Activated CD4-positive, alpha-beta T cell treated with anti-CD3 and anti-CD28 coated beads, Interleukin-2, Interleukin-6, amounts not matched to agents 100 ng/mL and 50 ng/mL, durations not matched to agents 16 hours and 8 hours (primary cell): ENCODE data around the gene ADO.
A peak's percentile ranks its signal among the peaks of the same experiment; 100 is the strongest.

Source experiments
- DNase-seq: peaks from one replicate; pipeline ENCODE4 v3.0.0-alpha.2; 2020

Gene ADO

DNA sequence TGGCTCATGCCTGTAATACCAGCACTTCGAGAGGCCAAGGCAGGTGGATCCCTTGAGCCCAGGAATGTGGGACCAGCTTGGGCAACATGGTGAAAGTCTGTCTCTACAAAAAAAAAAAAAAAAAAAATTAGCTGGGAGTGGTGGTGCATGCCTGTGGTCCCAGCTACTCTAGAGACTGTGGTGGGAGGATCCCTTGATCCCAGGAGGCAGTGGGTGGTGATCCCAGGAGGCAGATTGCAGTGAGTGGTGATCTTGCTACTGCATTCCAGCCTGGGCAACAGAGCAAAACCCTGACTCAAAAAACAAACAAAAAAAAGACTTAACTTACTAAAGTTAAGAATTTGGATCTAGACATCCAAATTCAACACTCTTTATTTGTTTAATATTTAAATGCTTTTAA lies 10.2 kb upstream of the ADO start:
- DNase-seq, result no peak

- DNase-seq, result no peak
These were observed 9.4 kb upstream of the ADO start for GRCh38 chr10:62795100-62795499.

DNA sequence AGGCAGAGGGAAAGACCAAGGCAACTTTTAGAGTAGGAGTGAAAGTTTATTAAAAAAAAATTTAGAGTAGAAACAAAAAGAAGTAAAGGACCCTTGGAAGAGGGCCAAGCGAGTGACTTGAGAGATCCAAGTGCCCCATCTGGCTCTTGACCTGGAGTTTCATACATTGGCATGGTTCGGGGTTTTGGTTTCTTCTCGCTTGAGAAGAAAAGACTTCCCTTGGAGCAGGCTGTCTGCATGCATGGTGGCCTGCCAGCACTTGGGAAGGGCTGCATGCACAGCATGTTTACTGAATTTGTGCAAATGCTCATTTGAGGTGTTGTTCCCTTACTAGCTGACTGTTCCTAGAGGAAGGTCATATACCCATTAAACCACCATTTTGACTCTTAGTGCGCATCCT lies 8.8 kb upstream of the ADO start:
- DNase-seq, result no peak

DNA sequence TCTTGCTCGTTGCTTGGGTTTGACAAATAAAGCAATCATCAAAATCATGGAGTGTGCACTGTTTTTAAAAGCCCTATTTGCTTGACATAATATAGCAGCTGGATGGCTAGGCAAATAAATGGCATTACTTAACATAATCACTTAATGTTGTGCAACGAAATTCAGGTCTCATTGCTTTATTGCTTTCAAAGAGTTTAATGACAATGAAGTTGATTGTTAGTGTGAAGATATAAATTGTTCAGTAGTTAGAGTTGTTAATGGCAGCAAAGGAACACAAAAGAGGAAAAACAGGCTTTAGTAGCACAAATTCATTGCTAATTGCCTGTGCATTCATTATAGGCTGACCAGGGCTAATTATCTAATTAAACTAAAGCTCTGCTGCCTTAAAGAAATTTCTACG lies 7.6 kb upstream of the ADO start:
- no peak for DNase-seq

- no peak for DNase-seq
These were observed 2.6 kb upstream of the ADO start for GRCh38 chr10:62801871-62802270.

DNA sequence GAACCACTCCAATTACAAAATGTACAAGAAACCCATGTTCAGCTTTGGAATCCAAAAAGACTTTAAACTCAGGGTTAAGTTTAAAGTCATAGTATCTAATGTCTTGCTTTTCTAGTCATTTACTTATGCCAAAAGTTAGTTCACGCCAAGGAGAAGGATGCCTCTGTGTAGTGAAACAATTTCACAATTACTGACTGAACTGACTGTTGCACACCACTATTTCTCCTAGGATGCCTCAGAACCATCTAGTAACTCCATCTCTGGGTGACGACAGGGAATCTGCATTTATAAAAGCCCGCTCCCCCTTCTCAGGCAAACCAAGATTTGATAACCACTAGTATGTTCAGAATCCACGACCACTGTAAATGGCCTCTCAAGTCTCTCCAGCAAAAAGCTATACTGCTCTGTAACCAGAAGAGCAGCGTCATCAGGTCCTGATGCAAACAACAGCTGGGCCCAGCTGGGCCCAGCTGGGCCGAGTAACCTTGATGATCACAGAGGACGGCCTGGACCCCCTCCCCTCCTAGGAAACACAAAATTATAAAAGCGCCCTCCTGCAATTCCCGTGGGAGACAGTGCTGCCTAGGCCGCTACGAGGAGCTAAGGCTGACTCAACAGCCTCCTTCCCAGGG lies 680 bp upstream of the ADO start:
- no peak for DNase-seq

GRCh38 chr10:62805231-62806099 lies 945 bp downstream of the ADO start:
- no peak for DNase-seq

GRCh38 chr10:62806251-62806650 lies 1.7 kb downstream of the ADO start:
- DNase-seq, result no peak

GRCh38 chr10:62810156-62810902 lies 5.8 kb downstream of the ADO start:
- DNase-seq, result no peak

DNA sequence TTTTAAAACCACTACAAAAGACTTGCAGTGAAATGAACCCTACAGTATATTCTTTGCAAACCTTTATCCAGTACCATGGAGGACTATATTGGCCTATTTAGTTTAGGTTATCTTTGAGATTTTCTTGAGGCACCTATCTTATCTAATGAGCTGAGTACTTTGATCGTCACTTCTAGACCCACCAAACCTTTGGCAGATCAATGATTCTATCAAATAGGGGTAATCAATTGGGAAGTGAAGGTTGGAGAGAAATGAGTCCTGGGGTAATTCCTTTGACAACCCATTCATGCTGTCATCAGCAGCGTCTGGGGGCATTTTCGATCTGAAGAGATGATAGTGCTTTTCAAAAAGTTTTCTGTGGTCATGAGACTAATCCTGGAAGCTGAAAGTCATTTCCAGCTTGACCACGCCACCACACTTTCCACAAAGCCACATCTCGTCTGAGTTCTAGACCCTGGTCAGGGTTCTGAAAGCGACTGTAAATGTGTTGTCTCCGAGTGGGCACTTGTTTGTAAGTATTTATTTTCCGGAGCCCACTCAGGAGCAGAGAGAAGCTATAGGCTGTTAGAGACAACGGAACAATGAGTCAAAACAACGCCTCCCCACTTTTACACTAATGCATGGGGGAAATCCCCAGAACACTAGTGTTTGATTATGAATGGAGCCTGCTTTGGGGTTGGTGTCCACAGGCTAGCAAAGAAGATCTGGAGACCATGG lies 6.8 kb downstream of the ADO start:
- DNase-seq, result peak; percentile 87

- DNase-seq, result no peak
These were observed 8.3 kb downstream of the ADO start for GRCh38 chr10:62812672-62813439.

- DNase-seq, result no peak
These were observed 8.9 kb downstream of the ADO start for GRCh38 chr10:62813453-62813852.

GRCh38 chr10:62813981-62814380 lies 9.5 kb downstream of the ADO start:
- no peak for DNase-seq

GRCh38 chr10:62814756-62815380 lies 10.3 kb downstream of the ADO start:
- DNase-seq, result no peak

GRCh38 chr10:62815381-62816075 lies 11.0 kb downstream of the ADO start:
- DNase-seq, result peak; percentile 20

DNA sequence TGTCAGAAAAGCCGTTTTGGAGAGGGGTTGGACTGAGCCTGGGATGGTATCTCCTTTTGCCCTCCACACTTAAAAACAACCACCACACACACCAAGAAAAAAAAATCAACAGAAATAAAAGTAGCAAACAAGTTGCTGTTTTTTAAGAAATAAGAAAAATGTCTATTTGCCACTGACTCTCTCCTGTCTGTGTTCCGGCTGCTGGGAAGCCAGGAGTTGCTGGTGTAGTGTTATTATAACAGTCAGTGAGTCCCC lies 11.5 kb downstream of the ADO start:
- DNase-seq, result no peak

DNA sequence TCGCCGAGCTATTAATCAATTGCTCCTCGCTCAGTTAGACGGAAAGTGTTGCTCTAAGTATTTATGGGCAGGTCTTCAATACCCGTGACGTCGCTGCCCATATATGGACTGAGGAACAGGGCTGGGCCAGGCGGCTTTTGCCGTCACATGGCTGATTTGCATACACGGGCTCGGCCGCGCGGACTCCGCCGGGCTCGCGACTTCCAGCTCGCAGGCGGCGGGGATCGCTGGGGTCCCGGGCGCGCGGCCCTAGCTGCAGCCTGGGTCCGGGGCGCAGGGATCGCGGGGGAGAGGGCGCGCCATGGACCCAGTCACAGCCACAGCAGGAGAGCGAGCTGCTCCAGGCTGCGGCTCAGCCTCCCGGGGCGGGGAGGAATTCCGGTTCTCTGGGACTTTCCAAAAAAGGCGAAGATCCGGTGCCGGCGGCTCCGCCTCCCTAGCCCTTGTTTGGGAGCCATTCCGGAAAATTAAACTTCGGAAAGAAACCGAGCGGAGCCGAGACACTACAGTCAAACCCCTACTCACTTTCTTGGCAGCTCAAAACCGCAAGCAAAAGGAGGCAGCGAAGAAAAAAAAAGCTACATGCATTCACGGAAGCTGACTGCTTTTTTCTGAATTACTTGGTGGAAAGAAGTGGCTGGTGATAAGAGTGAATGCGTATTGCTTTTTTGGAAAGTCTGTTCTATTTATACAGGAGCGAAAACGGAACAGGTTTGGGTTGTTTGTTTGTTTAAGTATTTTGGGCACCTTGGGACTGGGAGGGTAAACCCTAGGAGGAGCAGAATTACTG lies 12.0 kb downstream of the ADO start, which contains the start of gene EGR2:
Gene EGR2 (minus strand): TSS at position 36 of the 790 bp plus-strand sequence. CDS start 337 bp downstream, outside the sequence.
- DNase-seq, result peak; percentile 98

DNA sequence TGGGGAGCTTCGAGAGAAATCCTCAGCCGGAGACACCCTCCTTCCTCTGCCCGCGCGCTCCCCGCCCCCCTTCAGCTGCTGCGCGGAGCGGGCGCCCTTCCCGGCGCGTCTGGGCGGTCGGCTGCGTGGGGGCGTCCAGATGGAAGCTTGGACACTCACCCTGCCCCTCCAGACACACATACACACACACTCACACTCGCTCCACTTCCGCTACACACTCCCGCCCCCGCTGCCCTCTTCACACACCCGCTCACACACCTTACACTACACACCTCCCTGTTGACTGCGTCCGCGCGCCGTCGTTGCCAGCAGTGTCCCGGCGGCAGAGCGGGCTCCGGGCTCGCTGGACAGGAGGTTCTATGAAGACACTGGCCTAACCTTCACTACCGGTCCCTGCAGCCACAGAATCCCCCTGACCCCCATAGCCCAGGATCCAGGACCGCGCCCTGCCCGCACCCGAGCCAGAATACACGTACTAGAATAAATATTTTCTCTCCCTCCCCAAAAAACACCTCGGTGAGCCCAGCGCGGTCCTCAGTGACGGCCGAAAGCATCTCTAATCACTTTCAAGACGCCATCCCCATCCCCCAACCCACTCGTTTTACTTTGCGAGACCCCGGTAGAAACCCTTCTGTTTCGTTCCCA lies 12.7 kb downstream of the ADO start:
- DNase-seq, result no peak

DNA sequence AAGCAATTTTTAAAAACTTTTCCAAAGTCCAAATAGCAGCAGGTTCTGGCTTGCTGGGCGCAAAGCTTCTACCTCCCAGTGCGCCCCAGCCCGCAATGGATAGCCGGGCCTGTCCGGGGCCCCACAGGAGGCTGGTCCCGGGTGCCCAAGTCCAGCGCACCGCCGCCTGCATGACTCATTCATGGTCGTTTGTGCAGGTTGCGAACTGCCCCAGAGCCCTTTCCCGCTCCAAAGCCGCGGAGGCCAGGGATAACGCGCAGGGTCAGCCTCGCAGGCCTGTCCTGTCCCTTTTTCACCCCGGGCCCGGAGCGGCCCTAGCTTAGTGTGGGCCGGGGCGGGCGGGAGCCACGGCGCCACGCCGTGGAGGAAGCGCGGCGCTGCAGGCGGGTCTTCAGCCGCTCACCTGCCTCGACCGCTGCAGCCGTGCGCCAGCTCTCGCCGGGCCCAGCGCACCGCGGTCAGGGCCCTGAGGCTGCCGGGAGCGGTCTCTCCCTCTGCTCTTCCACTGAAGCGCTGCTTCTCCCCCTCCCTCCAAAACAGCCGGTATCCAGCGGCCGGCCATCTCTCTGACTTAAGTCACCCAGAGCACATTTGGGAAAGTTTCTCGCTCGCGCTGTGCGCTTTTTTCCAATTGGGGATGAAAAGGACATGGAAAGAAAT lies 13.4 kb downstream of the ADO start:
- peak; percentile 78 for DNase-seq
